Activated CD4-positive, alpha-beta T cell treated with anti-CD3 and anti-CD28 coated beads, Interleukin-2, amount 10 ng/mL, durations not matched to agents 24 days and 14 days (primary cell): ENCODE results near the gene A4GNT. TPM values are rescaled to one million over a fixed set of nuclear protein-coding genes. Genes with fewer than 3 reads are reported as not detected.

Source experiments
- DNase-seq: peaks from one replicate; pipeline ENCODE4 v3.0.0; 2022
- H3K27ac Mint-ChIP-seq: one replicate; pipeline ENCODE4 v1.8.0; 2022; ENCODE audit warnings: mild to moderate bottlenecking, mixed read lengths
- H3K27me3 Mint-ChIP-seq: one replicate; pipeline ENCODE4 v1.8.0; 2022; ENCODE audit warnings: mixed read lengths
- H3K36me3 Mint-ChIP-seq: one replicate; pipeline ENCODE4 v1.8.0; 2022; ENCODE audit warnings: low read depth, mild to moderate bottlenecking, mixed read lengths
- H3K4me1 Mint-ChIP-seq: one replicate; pipeline ENCODE4 v1.8.0; 2021; ENCODE audit warnings: mixed read lengths
- H3K4me3 Mint-ChIP-seq: one replicate; pipeline ENCODE4 v1.8.0; 2022; ENCODE audit warnings: mild to moderate bottlenecking, moderate library complexity, mixed read lengths
- H3K9me3 Mint-ChIP-seq: one replicate; pipeline ENCODE4 v1.8.0; 2021; ENCODE audit warnings: mixed read lengths
- intact Hi-C: fragments of 100-400 bp; cut with micrococcal nuclease; formaldehyde crosslinking; loops from one replicate; pipeline ENCODE4 v1.15.1; 2023
- total RNA-seq: library from RNA; stranded (reverse); gene quantifications from 2 replicates; pipeline ENCODE4 v1.2.3, GENCODE V29; 2022

The A4GNT gene
- total RNA-seq, 1 donor from 2014 or later, result not detected

DNA sequence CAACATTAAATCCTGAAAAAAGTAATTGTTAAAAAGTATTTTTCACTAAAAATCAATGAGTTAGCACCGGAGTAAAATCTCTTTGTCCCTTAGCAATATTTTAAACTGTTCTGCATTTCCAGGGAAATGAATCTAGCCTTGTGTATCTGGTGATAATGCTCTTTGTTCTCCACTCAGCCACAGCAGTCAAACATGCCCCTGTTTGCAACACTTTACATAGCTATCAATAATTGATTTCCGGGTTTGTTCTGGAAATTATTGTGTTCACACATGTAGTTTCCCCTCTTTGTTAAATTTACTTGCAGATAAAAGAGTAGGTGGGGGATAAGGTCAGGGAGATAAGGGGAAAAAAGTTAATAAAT is 3.6 kb upstream of the A4GNT start:
- peak; percentile 13 for DNase-seq
- Mint-ChIP-seq H3K4me3 (no peak overlapping the region), H3K4me1 (peaks cover 1% of the 10 kb centered on the region), H3K27me3 (peaks cover 16% of the 10 kb centered on the region), H3K27ac (no peak overlapping the region), H3K36me3 (no peaks in the 10 kb centered on the region), H3K9me3 (no peaks in the 10 kb centered on the region)
- intact Hi-C loops, result no loop called here

DNA sequence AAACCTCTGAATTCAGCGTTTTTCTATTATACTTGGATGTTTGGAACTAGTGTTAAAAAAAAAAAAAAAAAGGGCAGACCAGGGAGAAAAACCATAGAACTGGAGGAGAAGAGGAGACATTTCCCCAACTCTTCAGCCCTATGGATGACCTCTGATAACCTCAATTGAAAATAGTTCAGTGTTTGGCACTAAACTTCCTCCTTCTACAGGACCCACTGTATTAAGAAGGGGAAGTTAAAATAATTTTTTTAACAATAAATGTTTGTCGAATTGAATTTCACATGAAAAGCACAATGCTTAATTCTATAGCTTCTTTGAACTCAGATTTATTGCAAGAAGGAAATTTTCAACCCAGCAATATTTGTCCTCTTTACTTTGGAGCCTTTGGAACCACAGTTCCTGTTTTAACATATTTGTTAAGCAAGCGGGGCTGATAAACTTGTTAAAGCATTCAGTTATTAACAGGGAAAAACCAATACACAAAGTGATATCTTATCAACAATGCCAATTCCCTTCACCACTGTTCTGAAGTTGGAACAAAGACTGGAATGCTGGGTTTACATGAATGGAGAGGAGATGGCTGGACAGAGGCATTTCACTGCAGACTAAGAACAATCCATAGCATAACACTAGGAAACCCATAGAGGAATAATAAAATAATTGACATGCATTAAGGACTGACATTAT is 3.1 kb upstream of the A4GNT start:
- peak; percentile 10 for DNase-seq
- Mint-ChIP-seq H3K9me3 (no peaks in the 10 kb centered on the region), H3K36me3 (no peaks in the 10 kb centered on the region), H3K27ac (no peak overlapping the region), H3K4me3 (no peak overlapping the region), H3K4me1 (no peaks in the 10 kb centered on the region), H3K27me3 (peaks cover 18% of the 10 kb centered on the region)
- intact Hi-C loops, result no loop called here

DNA sequence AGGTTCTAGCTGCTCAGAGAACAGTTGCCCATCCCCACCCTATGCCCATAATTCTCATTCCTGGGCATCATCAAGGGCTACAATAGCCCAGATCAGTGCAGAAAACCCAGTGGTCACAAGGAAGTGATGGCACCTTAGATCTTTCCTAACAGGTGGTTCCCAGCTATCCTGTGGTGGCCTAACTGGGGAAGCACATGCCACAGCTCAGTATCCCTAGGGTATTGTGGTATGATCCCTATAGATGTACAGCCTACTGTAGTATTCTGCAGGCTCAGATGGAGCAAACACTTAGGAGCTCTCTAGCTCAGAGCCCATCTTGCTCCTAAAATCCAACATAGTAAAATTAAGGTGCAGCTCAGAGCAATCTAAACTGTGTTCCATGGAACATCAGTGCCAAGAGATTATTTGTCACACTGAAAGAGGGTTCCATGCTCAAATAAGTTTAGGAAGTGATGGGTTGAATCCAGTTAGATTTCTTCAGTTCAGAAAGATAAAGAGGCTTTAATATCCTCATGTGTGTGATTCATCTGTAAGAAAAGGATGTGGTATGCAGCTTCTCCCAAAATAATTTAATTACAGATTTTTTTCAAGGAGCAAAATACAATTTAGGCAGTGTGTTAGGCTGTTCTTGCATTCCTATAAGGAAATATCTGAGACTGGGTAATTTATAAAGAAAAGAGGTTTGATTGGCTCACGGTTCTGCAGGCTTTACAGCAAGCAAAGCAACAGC is 4.4 kb downstream of the A4GNT start:
- Mint-ChIP-seq H3K9me3 (no peaks in the 10 kb centered on the region), H3K4me1 (no peaks in the 10 kb centered on the region), H3K27ac (no peak overlapping the region), H3K36me3 (no peaks in the 10 kb centered on the region), H3K27me3 (peaks cover 19% of the 10 kb centered on the region), H3K4me3 (no peak overlapping the region)
- intact Hi-C loops, result no loop called here
- DNase-seq, result no peak

DNA sequence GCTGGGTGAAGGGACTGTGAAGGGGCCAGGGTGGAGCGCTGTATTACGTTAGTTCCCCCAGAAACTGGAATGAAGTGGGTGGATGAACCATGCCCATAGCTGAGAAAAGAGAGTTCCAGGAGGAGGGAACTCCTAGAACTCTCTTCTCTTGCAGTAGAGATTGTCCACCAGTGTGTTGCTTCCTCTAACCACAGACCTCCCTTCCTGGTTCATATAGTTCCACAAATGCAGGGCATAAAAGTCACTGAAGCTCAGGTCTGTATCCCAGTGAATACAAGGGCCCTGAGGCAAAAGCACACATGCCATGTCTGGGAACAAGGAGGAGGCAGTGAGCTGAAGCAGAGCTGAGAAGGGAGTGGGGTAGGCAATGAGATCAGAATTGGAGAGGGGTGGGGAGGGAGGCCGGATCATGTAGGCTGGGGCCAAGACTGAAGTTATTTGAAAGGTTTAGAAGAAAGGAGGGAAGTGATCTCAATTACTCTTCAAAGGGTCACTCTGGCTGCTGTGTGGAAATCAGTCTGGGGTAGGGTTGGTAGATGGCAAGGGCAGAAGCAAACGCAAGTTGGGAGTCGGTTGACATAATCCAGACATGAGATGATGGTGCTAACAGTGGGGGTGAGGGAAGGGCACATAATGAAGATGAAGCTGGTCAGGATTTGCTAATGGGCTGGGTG is 6.5 kb downstream of the A4GNT start:
- Mint-ChIP-seq H3K27ac (no peak overlapping the region), H3K27me3 (peaks cover 14% of the 10 kb centered on the region), H3K4me3 (no peak overlapping the region), H3K4me1 (no peaks in the 10 kb centered on the region), H3K9me3 (no peaks in the 10 kb centered on the region), H3K36me3 (no peaks in the 10 kb centered on the region)
- intact Hi-C loops, result no loop called here
- no peak for DNase-seq

DNA sequence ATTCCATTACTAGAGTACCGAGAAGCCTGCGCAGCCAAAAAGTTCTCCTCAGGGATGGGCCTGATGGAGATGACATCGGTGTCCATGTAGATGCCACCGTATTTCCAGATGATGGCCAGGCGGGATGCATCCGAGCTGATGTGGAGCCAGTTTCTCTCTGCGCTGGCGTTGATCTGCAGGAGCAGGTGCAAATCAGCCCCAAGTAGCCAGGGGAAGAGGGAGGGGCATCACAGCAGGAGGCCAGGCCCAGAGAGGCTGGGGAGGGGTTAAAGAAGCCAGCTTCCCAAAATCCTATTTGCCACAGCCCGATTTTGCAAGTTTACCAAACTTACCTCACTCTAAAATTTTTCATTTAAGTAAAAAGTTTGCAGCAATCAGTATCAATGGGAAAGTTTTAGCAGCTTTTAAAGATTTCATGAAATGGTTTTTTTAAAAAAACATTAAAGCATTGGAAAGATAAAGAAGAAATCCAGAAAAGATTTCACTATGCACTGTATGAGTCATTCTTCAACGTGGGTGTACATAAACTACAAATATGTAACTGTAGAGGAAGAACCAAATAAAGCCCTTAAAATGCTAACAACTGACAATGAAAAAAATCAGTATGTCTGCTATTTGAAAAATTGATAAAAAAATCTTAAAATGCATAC is 7.4 kb downstream of the A4GNT start:
- peaks cover 14% of the 10 kb centered on the region for H3K27me3 Mint-ChIP-seq
- intact Hi-C loops, result no loop called here
- H3K27ac Mint-ChIP-seq, result no peak overlapping the region

DNA sequence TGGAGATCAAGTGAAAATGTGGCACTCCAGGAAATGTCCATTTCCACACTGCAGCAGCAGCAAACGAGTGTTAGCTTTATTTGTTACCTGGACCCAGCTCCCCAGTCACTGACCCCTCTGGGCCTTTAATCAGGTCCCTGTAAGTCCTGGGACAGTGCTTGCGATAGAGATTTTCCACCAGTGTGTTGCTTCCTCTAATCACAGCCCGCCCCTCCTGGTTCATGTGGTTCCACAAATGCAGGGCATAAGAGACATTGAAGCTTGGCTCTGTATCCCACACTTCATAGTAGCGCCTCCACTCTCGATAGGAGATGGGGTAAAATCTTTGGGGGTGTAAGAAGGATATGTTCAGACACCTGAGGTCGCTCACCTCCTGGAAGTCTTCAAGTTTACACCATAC is 8.0 kb downstream of the A4GNT start:
- intact Hi-C loops, result no loop called here
- no peak for DNase-seq
- Mint-ChIP-seq H3K36me3 (no peaks in the 10 kb centered on the region), H3K27me3 (peaks cover 14% of the 10 kb centered on the region), H3K27ac (no peak overlapping the region), H3K4me3 (no peak overlapping the region), H3K4me1 (no peaks in the 10 kb centered on the region), H3K9me3 (no peaks in the 10 kb centered on the region)

More for the DNA sequence above, 7.4 kb downstream of the A4GNT start:
- Mint-ChIP-seq H3K4me1 (no peaks in the 10 kb centered on the region), H3K4me3 (no peak overlapping the region), H3K9me3 (no peaks in the 10 kb centered on the region), H3K36me3 (no peaks in the 10 kb centered on the region)
- DNase-seq, result no peak

DNA sequence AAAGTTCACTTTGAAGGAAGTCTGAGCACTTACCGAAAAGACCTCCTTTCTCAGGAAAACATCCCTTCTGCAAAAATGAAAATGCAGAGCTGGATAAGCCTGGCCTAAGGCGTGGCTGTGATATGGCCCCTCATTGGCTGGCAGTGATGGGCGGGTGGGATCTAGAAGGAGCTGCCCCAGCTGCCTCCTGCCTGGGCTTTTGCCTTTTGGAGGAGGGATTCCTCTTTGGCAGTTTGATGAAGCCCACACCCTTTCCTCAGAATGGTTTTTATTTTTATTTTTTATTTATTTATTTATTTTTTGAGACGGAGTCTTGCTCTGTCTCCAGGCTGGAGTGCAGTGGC is 12.8 kb downstream of the A4GNT start:
- Mint-ChIP-seq H3K9me3 (no peaks in the 10 kb centered on the region), H3K4me1 (peaks cover 8% of the 10 kb centered on the region), H3K27me3 (peaks cover 38% of the 10 kb centered on the region), H3K36me3 (no peaks in the 10 kb centered on the region), H3K4me3 (no peak overlapping the region), H3K27ac (no peak overlapping the region)
- intact Hi-C loops, result loop anchor here (1.0 to 5.0 kb wide), 2 partner anchors 37 to 51 kb away; no protein-coding TSS in a partner anchor
- DNase-seq, result no peak

DNA sequence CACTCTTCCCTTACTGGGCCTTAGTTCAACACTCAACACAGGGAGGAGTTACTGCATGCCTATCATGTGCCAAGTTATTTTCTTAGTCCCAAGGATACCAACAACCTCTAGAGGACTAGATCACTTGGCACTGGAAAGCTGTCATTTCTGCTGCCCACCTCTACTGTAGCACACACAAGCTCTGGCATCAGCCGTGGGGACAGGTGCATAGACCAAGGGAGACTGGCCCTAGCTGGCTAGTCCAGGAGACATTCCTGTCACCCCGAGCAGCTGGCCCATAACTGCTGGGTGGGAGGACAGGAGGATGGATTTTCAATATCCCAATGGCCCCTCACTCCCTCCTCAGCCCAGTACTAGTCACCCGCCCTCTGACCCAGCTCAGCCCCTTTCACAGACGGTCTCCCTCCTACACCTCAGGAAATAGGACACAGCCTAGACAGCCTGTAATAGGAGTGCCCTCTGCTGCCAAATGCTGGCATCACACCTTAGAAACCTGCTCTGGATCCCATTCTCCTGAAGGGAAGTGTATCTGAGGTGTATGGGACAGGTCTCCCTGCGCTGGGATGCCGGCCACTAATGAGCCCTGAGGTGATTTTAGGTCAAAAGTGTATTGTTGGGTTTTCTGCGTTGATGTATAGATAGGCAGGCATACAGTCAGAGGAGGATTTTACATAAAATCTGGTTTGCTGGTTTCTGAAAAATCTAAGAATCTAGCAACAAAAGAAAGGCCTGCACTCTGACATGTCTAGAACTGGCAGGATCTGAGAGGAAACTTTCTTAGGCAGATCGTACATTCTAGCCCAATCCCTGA is 13.4 kb downstream of the A4GNT start:
- no peaks in the 10 kb centered on the region for H3K9me3 Mint-ChIP-seq
- DNase-seq, result peak; percentile 88
- intact Hi-C loops, result loop anchor here (1.0 to 5.0 kb wide), 2 partner anchors 37 to 51 kb away; no protein-coding TSS in a partner anchor
- H3K27ac Mint-ChIP-seq, result no peak overlapping the region
- H3K36me3 Mint-ChIP-seq, result no peaks in the 10 kb centered on the region
- no peak overlapping the region for H3K4me3 Mint-ChIP-seq
- peaks cover 44% of the 10 kb centered on the region for H3K27me3 Mint-ChIP-seq
- peaks cover 8% of the 10 kb centered on the region for H3K4me1 Mint-ChIP-seq

DNA sequence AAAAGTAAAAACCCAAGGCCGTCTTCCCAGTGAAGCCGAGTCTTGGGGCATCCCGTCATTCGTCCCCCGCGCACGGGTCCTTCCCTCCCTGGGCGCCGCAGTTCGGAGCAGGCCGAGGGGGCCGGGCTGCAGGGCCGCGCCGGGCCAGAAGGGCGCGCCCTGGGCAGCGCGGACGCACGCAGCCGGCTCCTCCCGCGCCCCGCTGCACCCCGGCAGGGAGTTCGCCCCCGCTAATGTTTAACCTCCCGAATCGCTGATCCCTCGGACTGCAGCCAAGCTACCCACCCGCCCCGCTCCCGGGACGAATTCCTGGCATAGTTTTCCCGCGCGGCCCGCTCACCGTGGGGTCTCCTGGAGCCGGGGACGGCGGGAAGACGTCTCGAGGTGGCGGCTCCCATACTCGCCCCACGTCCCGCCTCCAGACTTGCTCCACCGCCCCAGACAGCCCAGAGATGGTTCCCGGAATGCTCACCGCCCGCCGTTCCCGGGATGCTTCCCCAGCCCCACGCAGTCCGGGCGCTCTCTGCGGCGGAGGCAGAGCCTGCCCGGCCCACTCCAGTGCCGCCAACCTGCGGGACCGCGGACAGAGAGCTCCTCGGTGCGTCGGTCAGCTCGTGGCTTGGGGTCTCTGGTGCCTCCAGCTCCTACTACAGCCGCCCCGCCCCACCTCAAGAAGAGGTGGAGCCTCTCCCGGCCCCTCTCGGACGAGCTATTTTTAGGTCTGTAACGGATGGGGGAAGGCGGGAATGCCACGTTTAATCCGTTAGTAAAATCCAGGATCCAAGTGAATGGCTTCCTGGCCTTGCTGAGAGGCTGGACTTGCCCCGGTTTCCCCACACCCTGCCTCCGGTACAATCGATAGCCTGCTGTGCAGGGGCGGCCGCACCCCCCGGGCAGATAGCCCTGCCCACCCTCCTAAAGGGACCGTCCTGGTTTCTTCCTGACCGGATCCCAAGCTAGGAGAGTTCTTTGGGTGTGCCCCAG is 16.9 kb downstream of the A4GNT start, which contains the start of gene DZIP1L:
DZIP1L (minus strand) TSS at position 621 of the 984 bp plus-strand sequence. CDS start 11,637 bp downstream, outside the sequence.
- DNase-seq, result peak; percentile 77
- Mint-ChIP-seq H3K27ac (no peak within 1 kb of the TSS), H3K36me3 (no peaks in the 10 kb centered on the region), H3K27me3 (peaks cover 48% of the 10 kb centered on the region), H3K4me3 (peak within 1 kb of the TSS; percentile 84), H3K4me1 (peaks cover 8% of the 10 kb centered on the region), H3K9me3 (no peaks in the 10 kb centered on the region)
- intact Hi-C loops, result loop anchor here (2.0 to 5.0 kb wide), 2 partner anchors 33 to 60 kb away; partner anchors contain the start of gene DBR1

DNA sequence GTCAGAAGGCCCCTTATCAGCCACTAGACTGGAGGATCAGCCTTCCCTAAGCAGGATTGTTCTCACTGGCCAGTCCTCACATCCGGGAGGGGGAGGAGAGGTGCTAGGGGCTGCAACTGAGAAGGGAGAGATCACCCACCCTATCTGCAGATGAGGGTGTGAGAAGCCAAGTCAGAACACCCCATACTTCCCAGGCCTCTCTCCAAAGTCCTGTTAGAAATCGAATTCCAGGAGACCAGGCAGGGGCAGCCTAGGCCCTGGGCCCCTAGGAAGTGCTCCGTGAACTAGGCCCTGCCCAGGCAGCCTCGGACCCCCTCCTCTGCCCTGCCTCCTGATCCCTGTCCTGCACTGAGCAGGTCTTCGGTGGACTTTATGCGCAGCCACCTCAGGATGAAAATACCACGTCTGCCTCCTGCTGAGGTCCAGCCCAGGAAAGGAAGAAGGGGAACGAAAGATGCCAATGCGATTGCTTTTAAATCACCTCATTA is 17.7 kb downstream of the A4GNT start:
- Mint-ChIP-seq H3K36me3 (no peaks in the 10 kb centered on the region), H3K9me3 (no peaks in the 10 kb centered on the region), H3K4me3 (peak overlapping the region; percentile 84), H3K27ac (no peak overlapping the region), H3K4me1 (peaks cover 8% of the 10 kb centered on the region), H3K27me3 (peaks cover 47% of the 10 kb centered on the region)
- no peak for DNase-seq
- intact Hi-C loops, result loop anchor here (2.0 kb wide), 1 partner anchor 60 kb away; the partner anchor contains the start of gene DBR1

DNA sequence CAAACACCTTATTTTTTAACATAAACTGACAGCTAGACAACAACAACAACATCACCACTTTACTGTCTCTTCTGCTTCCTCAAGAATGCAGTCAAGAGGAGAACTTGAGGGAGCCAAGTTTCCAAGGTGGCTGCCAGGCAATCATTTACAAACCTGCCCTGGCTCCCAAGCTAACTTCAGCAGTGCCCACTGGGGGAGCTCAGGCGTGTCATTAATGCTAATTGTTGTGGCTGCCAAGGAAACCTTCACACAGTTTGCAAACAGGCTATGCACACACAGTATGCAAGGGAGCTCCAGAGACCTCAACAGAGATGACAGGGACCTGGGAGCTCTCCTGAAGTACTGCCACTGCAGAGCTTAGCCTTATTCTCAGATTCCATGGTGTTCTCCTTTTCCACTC is 18.9 kb downstream of the A4GNT start:
- Mint-ChIP-seq H3K27ac (no peak overlapping the region), H3K4me3 (no peak overlapping the region), H3K27me3 (peaks cover 46% of the 10 kb centered on the region), H3K36me3 (no peaks in the 10 kb centered on the region), H3K9me3 (no peaks in the 10 kb centered on the region), H3K4me1 (peaks cover 6% of the 10 kb centered on the region)
- DNase-seq, result no peak
- intact Hi-C loops, result no loop called here

DNA sequence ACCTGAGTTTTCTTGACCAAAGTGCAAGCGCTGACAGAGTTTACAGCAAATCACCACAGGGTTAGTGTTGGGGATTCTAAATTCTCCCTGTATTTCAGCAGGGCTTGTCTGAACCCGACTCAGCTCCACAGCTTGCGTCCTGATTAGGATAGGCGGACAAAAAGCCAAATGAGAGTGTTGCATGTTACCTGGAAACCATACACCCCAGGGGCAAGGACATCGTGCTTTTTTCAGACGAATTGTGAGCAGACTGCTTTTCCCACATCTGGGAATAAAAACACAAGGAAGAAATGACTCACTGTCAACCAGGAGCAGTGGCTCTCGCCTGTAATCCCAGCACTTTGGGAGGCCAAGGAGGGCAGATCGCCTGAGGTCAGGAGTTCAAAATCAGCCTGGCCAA is 19.8 kb downstream of the A4GNT start:
- no peak for DNase-seq
- Mint-ChIP-seq H3K4me1 (peaks cover 6% of the 10 kb centered on the region), H3K9me3 (no peaks in the 10 kb centered on the region), H3K36me3 (no peaks in the 10 kb centered on the region), H3K27ac (no peak overlapping the region), H3K4me3 (no peak overlapping the region), H3K27me3 (peaks cover 47% of the 10 kb centered on the region)
- intact Hi-C loops, result no loop called here
